GM19463 (cell line): Measurements from ENCODE around the gene SLC22A2.
"Not testable (repeated sequence)": the region's sequence is repeated elsewhere in the genome, so short reads cannot be mapped to it uniquely, and the experiment has no call there.

Source experiments
- ATAC-seq: cut with Tn5 transposase; IDR thresholded peaks from one replicate; pipeline ENCODE4 v1.9.1; 2021; ENCODE audit warnings: mild to moderate bottlenecking, moderate library complexity; ENCODE audit not compliant: unreplicated experiment

The SLC22A2 gene

DNA sequence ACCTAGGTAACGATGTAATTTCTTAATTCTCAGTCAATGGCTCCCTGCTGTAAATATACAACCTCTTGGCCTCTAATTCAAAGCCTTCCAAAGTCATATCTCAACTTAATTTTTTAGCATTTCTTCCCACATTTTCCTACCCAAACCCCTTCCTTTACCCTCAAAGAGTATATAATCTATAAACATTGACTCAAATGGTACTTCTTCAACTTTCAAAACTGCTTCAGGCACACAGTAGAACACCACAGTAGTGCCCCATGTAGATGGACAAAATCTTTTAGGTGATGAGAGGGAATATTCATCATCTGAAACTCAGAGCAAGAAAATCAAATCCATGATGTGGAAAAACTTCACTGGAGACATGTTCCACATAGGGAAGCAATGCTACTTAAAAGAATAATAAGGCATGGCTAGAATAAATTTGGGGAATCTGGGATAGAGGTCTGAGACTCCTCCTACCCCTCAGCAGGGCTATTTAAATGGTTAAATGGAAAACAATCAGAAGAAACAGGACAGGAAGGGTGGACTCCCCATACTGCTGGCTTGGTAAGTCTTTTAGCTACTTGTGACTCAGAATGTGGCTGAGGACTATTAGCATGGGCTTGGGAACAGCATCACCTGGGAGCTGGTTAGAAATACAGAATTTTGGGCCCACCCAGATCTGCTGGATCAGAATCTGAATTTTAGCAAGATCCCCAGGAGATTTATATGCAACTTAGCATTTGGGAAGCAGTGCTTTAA is 6.4 kb downstream of the SLC22A2 start:
- ATAC-seq = no peak

DNA sequence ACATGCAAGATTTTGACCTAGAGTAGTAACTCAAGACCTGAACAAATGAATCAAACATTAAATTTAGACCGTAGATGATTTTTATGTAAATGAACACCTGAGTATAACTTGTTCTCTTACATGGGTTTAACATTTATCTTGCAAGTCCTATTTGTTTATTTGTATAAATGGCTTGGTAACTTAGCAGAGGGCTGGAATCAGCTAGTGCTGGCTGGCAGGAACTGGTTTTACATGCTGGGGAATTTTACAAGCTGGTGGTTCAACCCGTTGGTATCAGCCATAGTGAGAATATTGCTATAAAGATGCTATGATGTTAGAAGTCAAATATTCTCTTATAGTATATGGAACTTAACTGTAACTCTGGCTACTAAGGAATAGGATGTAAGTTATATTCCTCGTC is 8.9 kb downstream of the SLC22A2 start:
- ATAC-seq = no peak

DNA sequence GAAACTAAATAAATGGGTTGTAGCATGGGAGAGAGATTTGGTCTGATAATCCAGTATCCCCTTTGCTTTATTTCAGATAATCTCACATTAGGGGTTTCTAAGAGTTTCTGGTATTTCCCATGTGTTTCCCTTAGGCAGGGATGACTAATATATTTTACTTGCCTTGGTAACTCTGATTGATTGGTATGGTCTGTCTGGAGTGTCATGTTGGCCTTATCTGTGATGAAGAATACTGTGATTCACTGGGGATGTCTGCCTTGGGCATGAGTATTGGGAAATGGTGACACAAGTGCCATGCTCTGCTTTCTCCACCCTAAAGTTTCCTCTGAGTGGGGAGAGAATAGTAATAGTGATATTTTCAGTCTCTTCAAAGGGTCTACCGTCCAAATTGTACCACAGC is 10.1 kb downstream of the SLC22A2 start:
- no peak for ATAC-seq

DNA sequence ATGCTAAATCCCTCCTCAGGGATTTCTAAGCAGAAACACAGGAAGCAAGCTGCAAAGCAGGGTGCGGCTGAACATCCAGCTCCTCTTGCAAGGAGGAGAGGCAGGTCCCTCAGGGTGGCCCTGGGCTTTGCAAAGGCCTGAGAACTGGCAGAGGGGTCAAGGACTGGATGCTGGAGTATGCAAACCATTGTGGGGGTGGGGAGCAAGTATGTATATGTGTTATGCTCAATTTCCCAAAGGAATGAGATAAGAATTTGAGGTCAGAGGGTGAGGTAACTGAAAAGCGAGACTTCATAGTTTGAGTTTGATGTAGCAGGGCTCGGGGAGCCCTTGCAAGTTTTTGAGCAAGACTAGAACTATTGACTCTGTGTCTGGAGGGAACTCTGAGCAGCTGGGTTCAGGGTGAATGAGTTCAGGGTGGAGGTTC is 11.2 kb downstream of the SLC22A2 start:
- ATAC-seq = no peak

DNA sequence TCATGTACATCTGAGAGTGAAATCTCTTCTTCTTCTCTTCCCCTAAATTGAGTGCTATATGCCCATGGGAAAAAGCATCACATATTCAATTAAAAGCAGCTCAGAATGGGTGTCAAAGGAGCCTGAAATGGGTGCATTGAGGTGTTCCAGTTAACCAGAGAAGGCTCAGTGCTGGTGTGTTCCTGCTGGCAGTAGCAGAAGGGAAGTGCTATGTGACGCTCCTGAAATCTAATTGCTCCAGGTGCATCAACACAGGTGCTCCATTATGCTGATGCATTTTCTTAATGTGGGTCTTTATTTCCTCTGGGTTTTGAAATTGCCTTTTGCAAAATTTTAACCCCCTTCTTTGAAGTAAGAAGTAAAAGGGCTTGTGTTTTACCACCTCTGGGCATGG is 17.9 kb downstream of the SLC22A2 start:
- no peak for ATAC-seq

DNA sequence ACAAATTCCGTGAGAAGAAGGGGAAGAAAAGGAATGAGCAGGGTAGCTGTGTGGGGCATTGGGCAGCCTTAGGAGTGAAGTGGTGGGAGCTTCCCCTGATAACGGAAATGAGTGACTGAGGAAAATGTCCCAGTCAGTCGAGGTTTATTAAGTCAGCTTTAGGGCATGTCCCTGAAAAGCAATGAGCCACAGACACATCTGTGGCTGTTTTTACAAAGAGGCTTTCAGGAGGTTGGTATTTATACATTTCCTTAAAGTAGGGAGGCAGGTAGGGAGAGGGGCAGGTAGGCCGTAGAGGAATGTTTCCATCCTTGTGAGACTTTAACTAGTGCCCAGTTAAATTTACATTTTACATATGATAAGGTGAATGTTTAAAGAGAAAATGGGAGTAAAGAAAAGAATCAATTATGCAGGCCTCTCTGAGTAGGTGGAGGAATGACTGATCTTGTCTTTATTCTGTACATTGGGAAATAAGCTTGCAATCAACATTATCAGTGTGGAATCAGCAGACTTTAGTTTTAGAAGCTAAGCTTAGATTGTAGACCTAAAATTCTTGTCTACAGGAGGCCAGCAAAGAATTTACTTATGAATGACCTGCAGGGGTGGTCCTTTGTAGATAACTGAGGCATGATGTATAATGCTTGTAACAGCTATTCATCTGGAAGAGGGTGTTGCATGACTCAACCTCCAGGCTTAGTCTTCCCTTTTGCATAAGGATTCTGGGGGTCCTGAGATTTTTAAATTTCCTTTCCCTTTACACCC is 18.5 kb downstream of the SLC22A2 start:
- no peak for ATAC-seq

DNA sequence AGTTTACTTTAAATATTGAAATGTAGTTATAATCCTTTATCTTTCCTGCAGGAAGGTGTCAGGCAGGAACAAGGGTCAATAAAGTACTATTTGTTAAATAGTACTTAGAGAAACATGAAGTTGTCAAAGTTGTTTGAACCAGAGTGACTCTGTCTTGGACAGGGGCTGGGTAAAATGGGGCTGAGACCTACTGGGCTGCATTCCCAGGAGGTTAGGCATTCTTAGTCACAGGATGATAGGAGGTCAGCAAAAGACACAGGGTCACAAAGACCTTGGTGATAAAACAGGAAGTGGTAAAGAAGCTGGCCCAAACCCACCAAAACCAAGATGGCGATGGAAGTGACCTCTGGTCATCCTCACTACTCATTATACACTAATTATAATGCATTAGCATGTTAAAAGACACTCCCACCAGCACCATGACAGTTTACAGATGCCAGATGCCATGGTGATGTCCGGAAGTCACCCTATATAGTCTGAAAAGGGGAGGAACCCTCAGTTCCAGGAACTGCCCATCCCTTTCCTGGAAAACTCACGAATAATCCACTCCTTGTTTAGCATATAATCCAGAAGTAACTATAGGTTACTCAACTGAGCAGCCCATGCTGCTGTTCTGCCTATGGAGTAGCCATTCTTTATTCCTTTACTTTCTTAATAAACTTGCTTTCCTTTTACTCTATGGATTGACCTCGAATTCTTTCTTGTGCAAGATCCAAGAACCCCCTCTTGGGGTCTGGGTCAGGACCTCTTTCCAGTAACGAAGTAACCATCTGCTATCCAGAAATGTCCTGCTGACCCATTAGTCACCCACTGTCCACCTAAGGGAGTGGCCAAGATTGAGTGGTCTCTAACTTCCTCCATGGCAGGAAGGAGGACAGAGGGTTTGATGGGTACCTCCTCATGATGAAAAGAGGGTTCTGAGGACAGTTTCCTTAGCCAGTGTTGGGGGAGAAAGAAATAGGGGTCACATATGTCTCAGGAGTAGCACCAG is 19.6 kb downstream of the SLC22A2 start:
- no peak for ATAC-seq

DNA sequence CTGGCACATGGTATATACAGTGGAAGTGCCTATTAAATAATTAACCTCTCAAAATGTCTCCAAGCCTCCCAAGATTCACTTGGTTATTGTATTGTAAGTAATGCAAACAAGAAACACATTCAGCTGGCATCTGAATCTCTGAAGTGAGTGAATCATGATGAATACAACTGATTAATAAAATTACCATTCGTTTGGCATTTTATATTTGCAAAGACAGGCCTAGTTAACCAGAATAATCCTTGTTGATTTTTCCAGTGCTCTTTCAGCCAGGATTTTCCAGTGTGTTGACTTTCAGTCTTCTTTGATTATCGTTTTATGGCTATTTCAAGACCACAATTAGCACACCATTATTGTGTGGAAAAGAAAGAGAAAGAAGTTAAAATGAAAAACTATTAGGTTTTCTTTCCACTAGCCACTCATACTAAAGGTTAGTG is 20.3 kb downstream of the SLC22A2 start:
- ATAC-seq = no peak

DNA sequence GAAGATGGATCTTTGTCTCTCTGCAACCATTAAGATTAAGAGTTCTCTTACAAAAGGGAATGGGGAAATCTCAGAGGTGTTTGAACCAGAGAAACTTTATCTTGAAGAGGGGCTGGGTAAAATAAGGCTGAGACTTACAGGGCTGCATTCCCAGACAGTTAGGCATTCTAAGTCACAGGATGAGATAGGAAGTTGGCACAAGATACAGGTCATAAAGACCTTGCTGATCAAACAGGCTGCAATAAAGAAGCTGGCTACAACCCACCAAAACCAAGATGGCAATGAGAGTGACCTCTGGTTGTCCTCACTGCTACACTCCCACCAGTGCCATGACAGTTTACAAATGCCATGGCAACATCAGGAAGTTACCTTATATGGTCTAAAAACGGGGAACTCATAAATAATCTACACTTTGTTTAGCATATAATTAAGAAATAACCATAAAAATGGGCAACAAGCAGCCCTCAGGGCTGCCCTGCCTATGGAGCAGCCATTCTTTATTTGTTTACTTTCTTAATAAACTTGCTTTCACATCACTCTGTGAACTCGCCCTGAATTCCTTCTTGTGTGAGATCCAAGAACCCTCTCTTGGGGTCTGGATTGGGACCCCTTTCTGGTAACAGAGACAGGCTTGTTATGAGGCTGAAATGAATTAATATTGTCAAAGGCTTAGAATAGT is 20.9 kb downstream of the SLC22A2 start:
- ATAC-seq = not testable (repeated sequence)

DNA sequence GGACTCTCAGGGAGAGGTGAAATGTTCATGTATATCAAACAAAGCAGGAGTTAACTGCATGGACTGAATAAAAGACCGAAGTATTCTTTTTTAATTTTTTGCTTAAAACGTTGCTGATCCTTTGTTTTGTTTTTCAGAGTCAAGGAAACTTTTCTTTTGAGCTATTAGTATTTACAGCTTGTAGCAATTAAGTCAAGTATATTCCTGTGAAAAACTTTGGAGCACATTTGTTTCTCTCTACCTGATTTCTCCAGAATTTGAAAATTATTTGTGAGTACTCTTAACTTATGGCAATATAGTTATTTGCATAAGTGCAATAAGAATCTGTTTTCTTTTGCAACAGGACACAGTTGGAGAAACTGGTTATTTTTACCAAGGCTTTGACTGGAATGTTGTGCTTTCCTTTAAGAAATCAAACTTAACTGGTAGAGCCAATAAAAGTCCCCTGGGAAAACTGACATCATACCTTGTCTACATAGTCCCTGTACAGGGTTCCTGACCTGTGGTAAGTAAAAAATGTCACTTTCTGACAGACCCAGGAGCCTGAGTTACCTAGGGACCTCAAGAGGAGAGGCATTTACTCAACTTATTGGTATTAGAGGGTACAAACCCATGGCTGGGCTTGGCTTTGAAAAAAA is 22.3 kb downstream of the SLC22A2 start:
- not testable (repeated sequence) for ATAC-seq

DNA sequence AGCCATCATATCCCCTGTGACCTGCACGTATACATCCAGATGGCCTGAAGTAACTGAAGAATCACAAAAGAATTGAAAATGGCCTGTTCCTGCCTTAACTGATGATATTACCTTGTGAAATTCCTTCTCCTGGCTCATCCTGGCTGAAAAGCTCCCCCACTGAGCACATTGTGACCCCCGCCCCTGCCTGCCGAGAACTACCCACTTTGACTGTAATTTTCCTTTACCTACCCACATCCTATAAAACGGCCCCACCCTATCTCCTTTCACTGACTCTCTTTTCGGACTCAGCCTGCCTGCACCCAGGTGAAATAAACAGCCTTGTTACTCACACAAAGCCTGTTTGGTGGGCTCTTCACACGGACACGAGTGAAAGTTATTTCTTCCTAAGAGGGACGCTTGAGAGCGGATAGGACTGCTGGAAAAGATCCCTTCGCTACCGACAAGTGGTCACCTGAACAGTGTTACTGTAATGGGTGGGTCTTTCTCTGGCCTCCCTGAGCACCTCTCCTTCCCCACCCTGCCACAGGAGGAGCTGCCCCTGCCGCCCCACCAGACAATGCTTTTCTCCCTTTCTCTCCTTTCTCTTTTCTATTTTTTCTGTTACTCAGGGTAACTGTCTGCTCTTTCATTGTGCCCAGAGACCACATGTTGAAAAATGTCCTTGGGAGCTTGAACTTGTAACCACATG is 24.5 kb downstream of the SLC22A2 start:
- not testable (repeated sequence) for ATAC-seq

DNA sequence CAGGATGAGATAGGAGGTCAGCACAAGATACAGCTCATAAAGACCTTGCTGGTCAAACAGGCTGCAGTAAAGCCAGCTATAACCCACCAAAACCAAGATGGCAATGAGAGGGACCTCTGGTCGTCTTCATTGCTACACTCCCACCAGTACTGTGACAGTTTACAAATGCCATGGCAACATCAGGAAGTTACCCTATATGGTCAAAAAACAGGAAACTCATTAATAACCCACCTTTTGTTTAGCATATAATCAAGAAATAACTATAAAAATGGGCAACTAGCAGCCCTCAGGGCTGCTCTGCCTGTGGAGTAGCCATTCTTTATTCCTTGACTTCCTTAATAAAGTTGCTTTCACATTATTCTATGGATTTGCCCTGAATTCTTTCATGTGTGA is 30.9 kb downstream of the SLC22A2 start:
- no peak for ATAC-seq

DNA sequence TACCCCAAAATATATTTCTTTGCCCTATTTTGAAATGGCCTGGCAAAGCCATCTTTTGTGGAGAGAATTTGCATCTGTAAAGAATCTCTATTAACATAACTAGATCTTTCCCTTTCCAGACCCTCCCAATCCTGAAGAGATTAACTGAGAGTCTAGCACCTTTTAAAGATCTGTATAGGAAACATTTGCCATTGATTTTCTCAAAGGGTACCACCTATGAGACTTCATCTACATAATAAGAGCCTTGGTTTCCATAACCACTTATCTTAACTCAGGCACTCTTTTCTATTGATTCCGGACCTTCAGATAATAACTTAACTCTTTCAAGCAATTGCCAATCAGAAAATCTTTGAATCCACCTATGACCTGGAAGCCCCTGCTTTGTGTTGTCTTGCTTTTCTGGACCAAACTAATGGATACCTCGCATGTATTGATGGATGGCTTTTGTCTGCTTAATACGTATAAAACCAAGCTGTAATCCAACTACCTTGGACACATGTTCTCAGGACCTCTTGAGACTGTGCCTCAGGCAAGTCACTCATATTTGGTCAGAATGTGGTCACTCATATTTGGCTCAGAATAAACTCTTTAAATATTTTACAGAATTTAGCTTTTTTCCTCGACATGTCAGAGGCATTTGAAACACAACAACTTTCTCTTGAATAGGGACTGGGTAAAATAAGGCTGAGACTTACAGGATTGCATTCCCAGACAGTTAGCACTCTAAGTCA is 31.4 kb downstream of the SLC22A2 start:
- ATAC-seq = no peak

DNA sequence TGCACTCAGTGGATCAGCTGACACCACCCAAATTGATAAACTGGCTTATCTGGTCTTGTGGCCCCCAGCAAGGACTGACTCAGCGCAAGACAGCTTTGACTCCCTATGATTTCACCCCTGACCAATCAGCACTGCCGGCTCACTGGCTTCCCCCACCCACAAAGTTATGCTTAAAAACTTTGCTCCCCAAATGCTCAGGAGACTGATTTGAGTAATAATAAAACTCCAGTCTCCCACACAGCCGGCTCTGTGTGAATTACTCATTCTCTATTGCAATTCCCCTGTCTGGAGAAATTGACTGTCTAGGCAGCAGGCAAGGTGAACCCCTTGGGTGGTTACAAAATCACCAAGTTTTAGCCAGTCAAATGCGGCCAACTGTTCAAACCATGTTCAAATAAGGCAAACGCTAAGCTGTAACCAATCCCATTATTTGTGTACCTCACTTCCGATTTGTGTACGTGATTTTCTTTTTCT is 32.5 kb downstream of the SLC22A2 start:
- peak; percentile 46 for ATAC-seq

DNA sequence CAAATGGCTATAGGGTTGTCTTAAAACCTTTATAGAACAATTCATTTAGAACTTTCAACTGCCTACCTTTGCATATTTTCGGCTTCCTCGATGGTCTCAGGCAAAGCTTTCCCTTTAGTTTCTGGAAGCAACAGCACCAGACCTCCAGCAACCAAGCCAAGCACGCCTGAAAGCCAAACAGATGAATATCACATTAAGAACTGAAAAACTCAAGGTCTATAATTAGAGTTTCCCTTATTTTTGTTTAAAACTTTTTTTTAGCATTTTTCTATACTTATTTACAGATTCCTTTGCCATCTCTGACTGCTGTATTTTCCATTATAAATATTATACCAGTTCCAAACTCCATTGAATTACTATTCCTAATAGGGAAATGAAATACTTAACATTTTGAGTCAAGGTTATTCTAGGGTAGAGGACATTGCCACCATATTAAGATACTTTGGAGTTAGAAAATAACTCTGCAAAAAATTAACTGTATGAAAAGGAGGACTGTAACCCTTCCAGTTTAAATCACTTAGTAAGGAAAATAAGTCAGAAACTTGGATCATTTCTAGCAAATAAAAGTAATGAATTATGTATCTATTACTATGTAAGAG is 33.9 kb downstream of the SLC22A2 start:
- ATAC-seq = no peak

DNA sequence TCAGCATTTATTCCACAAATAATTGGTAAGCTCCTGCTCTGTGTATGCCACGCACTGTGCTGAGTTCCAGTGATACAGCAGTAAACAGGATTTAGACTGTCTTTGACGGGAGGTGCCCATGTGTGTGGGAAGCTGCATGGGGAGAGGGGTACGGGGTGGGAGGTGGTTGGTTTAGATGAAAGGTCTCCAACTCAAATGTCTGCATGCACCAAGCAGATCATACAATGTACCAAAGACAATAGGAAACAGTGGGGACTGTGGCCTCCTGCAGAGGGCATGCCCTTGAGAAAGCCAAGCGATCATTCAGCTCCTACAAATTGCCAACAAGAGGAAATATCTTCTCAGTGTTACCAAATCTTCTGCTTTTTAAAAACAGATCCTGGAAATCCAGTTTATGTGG is 36.1 kb downstream of the SLC22A2 start:
- ATAC-seq = no peak

DNA sequence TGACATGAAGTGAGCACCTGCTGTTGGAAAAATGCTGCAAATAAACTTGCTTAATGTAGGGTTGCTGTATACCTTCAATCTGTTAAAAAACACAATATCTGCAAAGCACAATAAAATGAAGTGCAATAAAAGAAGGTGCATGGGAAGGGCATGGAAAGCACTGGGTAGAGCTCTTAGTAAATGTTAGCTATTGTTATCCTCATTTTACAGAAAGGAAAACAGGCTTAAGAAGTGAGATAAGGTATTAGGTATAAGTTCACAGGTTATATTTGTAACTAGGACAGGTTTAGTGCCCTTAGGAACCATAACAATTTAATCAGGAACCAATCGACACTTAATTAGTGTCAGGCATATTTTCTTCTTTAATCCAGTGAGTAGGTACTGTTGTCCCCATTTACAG is 36.7 kb downstream of the SLC22A2 start:
- no peak for ATAC-seq

DNA sequence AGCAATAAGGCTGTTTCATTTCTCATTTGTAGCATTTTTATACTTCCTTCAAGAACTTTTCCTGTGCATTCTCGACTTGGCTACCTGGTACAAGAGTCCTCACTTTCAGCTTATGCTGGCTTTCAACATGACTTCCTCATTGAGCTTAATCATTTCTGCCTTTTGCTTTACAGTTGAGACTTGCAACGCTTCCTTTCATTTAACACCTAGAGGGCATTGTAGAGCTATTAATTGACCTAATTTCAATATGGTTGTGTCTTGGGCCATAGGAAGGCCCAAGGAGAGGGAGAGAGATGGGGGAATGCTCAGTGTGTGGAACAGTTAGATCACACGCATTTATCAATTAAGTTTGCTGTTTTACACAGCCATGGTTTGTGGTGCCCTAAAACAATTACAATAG is 37.2 kb downstream of the SLC22A2 start:
- ATAC-seq = peak; percentile 79
